ENCODE data around the gene ULK3.

DNA sequence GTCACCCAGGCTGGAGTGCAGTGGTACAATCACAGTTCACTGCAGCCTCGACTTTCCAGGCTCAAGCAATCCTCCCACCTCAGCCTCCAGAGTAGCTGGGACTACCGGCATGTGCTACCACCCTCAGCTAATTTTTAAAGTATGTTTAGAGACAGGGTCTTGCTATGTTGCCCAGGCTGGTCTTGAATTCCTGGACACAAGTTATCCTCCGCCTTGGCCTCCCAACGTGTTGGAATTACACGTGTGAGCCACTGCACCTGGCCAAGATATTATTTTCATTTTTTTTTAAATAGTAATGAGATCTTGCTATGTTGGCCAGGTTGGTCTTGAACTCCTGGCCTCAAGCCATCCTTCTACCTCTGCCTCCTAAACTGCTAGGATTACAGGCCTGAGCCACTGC lies 42.5 kb upstream of the ULK3 start:
- TF ChIP-seq CTCF (conservative IDR thresholded peaks at IDR 0.05; ENCODE audit: low read depth, low read length) (no peak), RAD21 (IDR thresholded peaks at IDR 0.05; ENCODE audit: low read length) (no peak), POLR2A (IDR thresholded peaks at IDR 0.05; ENCODE audit: low read depth, low read length) (no peak), NFE2L2 (IDR thresholded peaks at IDR 0.05; ENCODE audit: low read depth, low read length) (no peak), BHLHE40 (IDR thresholded peaks at IDR 0.05; ENCODE audit: low read depth, low read length) (no peak), ELK1 (IDR thresholded peaks at IDR 0.05; ENCODE audit: borderline replicate concordance, low read depth, low read length) (no peak), USF2 (IDR thresholded peaks at IDR 0.05; ENCODE audit: low read depth, low read length) (no peak), RCOR1 (IDR thresholded peaks at IDR 0.05; ENCODE audit: insufficient replicate concordance, low read length) (no peak), SMC3 (IDR thresholded peaks at IDR 0.05; ENCODE audit: low read depth, low read length) (no peak), CEBPB (IDR thresholded peaks at IDR 0.05; ENCODE audit: low read depth, low read length) (no peak), FOS (IDR thresholded peaks at IDR 0.05; ENCODE audit: low read depth, low read length) (no peak), MXI1 (IDR thresholded peaks at IDR 0.05; ENCODE audit: borderline replicate concordance, low read depth, low read length) (no peak), RFX5 (IDR thresholded peaks at IDR 0.05; ENCODE audit: low read depth, low read length) (no peak)

All from IMR-90 (cell line).